GM21619 (cell line): ENCODE measurements around the gene NOL11.
"Not testable (repeated sequence)": the region's sequence is repeated elsewhere in the genome, so short reads cannot be mapped to it uniquely, and the experiment has no call there.

Experiments used
- ATAC-seq: cut with Tn5 transposase; IDR thresholded peaks from one replicate; pipeline ENCODE4 v1.9.1; 2021; ENCODE audit not compliant: unreplicated experiment

Gene NOL11

DNA sequence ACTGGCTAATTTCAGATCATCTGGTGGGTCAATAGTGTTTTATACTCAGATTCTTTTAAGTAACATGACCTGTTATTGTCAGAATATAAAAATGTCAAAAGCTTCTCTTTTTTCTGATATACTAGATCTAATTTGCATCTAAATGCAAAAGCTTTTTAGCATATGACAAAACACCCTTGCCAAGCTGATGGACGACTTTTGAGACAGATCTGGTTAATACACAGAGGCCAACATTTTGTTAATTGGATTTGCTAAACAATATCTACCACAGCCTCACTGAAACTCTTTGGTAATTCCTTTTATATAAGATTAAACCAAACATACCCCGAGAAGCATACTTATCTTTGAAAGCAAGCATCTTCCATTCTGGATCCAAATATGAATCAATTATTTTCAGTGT is 10.3 kb upstream of the NOL11 start:
- no peak for ATAC-seq

GRCh38 chr17:67708378-67708777 is 9.4 kb upstream of the NOL11 start:
- ATAC-seq: no peak

DNA sequence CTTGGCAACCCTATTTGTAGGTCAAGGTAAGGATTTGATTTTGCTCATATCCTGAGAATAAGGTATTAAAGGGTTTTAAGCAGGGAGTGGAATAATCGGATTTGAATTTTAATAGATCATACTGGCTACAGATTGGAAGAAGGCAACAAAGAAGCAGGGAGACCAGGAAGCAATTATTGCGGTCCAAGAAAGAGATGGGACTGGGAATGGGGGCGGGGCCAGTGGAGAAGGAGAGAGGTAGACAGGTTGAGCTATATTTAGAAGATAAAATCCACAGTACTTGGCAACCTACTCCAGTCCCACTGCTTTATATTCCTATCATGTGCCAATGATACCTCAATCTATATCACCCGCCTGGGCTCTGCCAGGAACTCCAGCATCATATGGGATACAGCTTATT is 5.8 kb upstream of the NOL11 start:
- ATAC-seq: no peak

DNA sequence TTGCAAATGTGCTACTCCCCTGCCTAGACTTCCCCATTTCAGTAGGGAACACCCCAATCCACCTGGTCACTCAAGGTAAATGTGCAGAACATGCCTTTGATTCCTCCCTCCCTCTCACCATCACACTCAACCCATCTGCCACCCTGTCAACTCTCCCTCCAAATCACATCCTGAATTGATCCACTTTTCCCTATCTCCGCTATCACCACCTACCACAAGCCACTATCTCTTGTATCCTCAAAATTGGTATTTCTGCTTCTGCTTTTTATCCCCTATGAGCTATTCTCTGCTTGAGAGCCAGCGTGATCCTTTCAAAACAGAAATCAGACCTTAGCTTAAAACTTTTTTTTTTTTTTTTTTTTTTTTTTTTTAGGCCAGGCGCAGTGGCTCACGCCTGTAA is 5.4 kb upstream of the NOL11 start:
- no peak for ATAC-seq

- ATAC-seq: no peak
Observed at GRCh38 chr17:67713169-67713568, 4.6 kb upstream of the NOL11 start.

GRCh38 chr17:67716405-67716798 is 1.3 kb upstream of the NOL11 start:
- no peak for ATAC-seq

- no peak for ATAC-seq
Observed at GRCh38 chr17:67717192-67717623, 528 bp upstream of the NOL11 start.

DNA sequence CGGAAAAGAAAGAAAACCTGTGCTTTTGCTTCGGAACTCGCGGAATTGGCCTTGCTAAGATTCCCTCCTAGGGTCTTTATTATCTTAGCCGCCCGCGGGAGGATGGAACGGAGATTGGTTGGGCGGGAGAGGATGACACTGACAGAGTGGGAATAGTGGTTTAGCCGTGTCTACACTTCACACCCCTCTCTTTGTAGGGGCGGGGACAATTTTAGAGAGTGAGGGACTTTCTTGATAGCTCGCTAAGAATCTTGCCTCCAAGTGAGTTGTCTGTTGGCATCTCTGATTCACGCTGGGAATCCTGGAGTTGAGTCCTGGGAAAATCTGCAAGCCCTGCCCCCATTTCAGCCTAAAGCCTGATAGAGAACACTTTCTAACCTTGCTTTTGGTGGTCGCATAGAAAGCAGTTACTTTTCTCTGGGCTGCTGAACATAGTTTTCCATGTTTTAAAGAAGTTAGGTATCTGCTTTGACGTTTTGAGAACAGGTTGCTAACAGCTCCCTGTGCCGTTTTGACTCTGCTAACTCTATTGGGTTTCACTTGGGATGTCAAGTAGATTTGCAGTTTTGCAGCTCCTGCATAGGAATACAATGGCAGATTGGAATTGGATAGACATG is 697 bp downstream of the NOL11 start:
- ATAC-seq: no peak

- no peak for ATAC-seq
Observed at GRCh38 chr17:67725373-67725791, 7.6 kb downstream of the NOL11 start.

GRCh38 chr17:67725807-67726206 is 8.1 kb downstream of the NOL11 start:
- ATAC-seq: no peak

DNA sequence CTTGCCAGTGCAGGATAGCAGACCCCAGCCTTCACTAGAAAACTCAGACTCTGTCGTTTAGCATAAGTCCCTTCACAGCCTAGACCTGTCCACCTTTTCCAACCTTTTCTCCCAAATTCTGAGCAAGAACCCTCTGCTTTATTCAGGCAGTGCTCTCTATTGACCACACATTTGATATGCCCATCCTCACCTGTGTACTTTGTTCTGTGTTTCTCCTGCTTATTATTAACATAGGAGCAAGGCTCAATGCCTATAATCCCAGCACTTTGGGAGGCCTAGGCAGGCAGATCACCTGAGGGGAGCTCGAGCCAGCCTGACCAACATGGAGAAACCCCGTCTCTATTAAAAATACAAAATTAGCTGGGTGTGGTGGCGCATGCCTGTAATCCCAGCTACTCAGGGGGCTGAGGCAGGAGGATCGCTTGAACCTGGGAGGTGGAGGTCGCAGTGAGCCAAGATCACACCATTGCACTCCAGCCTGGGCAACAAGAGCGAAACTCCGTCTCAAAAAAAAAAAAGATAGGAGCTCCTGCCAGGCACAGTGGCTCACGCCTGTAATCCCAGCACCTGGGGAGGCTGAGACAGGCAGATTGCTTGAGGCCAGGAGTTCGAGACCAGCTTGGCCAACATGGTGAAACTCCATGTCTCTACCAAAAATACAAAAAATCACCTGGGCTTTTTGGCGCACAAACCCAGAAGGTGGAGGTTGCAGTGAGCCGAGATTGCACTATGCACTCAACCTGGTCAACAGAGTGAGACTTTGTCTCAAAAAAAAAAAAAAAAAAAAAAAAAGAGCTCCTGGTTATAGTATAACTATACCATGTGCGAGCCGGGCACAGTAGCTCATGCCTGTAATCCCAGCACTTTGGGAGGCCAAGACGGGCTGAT is 9.7 kb downstream of the NOL11 start:
- ATAC-seq: not testable (repeated sequence)

DNA sequence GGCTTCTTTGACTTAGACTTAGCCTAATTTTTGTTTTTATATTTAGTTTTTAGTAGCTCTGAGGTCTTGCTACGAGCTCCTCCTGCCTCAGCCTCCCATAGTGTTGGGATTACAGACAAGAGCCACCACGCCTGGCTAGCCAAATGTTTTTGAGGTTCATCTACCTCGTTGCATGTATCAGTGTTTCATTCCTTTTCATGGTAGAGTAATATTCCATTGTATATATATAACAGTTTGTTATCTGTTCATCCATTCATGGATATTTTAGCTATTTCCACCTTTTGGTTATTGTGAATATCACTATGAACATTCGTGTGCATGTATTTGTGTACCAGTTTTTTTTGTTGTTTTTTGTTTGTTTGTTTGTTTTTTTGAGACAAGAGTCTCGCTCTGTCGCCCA is 12.2 kb downstream of the NOL11 start:
- ATAC-seq: no peak

GRCh38 chr17:67730731-67731130 is 13.0 kb downstream of the NOL11 start:
- ATAC-seq: no peak

DNA sequence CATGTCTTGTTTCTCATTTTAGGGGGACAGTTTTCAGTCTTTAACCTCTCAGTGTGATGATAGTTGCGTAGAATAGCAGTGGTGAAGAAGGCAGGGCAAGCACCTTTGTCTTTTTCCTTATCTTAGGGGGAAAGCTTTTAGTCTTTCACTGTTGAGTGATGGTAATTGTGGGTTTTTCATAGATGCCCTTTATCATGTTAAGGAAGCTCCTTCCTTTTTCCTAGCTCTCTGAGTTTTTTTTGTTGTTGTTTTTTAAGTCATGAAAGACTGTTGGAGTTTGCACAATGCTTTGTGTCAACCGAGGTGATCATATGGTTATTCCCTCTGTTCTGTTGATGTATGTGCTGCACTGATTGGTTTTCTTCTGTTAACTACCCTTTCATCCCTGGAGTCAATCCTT is 15.7 kb downstream of the NOL11 start:
- no peak for ATAC-seq

DNA sequence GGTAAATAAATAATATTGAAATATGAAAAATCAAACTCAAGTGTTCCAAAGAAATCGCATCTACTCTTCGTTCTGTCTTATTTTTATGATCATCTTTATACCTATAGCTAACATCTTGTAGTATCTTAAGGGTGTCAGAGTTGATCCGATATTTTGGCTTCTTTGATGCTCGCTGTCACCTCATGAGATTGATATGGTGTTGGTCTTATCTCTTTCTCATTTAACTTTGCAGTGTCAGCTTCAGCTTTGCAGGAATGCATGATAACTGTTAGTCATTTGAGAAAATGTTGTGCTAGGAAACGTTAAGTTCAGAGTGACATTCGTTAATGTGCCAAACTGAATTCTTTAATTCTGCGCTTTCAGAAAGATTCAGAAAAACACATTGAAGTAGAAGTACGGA is 19.4 kb downstream of the NOL11 start:
- ATAC-seq: no peak

GRCh38 chr17:67742025-67742424 is 24.3 kb downstream of the NOL11 start:
- ATAC-seq: no peak

DNA sequence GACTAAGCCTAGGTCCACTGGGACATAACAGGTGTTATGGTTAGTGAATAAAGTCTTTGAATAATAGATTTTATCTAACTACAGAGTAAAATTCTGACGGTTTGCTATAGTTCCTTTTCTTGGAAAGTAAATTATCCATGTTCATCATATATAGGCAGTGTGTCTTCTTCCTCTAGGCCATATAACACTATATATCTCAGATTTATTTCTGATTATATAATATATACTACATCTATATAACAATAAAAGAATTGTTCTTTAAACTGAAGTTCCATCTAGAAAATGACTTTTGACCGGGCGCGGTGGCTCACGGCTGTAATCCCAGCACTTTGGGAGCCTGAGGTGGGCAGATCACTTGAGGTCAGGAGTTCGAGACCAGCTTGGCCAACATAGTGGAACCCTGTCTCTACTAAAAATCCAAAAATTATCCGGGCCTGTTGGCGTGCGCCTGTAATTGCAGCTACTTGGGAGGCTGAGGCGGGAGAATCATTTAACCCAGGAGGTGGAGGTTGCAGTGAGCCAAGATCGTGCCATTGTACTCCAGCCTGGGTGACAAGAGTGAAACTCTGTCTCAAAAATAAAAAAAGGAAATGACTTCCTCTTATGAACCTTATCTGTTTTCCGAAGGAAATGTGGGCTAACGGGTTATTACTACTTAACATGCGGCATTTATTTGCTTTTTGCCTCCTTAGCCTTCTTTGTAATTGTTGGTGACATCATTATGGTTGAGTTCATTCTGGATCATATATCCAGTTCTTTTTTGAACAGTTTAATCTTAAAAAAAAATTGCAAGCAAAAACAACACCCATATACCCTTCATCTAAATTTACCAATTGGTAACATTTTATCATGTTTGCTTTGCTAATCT is 29.2 kb downstream of the NOL11 start:
- ATAC-seq: no peak

- ATAC-seq: no peak
Observed at GRCh38 chr17:67747681-67748235, 30.0 kb downstream of the NOL11 start.

DNA sequence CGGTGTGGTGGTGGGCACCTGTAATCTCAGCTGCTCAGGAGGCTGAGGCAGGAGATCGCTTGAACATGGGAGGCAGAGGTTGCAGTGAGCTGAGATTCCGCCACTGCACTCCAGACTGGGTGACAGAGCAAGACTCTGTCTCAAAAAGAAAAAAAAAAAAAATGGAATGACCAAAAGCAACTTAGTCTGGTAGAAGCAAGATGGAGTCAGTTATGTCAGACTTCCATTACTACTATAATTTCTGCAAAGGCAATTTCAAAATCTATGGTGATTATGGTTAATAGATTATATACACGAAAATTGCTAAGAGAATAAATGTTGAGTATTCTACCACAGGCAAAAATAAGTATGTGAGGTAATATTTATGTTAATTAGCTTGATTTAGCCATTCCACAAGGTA is 32.3 kb downstream of the NOL11 start:
- no peak for ATAC-seq

GRCh38 chr17:67751101-67752074 is 33.7 kb downstream of the NOL11 start:
- no peak for ATAC-seq
